Measurements from ENCODE around the gene ARHGEF19. TPM values are rescaled to one million over a fixed set of nuclear protein-coding genes. Genes with fewer than 3 reads are reported as not detected.
A peak's percentile ranks its signal among the peaks of the same experiment; 100 is the strongest.
"Not testable (repeated sequence)": the region's sequence is repeated elsewhere in the genome, so short reads cannot be mapped to it uniquely, and the experiment has no call there.

The ARHGEF19 gene
- polyA plus RNA-seq, 6 donors from 2014 or later, result 7.0 to 10.8 (median 8.1) TPM

- peaks cover 0 to 7% of the 10 kb centered on the region in 2 donors for H3K36me3 Mint-ChIP-seq
- peaks cover 0 to 9% (median 4%) of the 10 kb centered on the region in 7 donors for H3K9me3 Mint-ChIP-seq
- DNase-seq, result no peak
- H3K4me1 Mint-ChIP-seq, result peaks cover 4 to 20% (median 17%) of the 10 kb centered on the region in 3 donors
- H3K27ac Mint-ChIP-seq, result peak overlapping the region in 1 of 6 donors; percentile 32
- ATAC-seq (ENCODE audit: low read depth in 2 of 2), result peak in 1 of 2 donors; percentile 16
- H3K27me3 Mint-ChIP-seq, result peaks cover 32 to 60% (median 36%) of the 10 kb centered on the region in 3 donors
- H3K4me3 Mint-ChIP-seq, result peak overlapping the region in 2 of 8 donors; percentile 21 to 59
These were observed 14.2 kb upstream of the ARHGEF19 start for GRCh38 chr1:16226490-16227179.

DNA sequence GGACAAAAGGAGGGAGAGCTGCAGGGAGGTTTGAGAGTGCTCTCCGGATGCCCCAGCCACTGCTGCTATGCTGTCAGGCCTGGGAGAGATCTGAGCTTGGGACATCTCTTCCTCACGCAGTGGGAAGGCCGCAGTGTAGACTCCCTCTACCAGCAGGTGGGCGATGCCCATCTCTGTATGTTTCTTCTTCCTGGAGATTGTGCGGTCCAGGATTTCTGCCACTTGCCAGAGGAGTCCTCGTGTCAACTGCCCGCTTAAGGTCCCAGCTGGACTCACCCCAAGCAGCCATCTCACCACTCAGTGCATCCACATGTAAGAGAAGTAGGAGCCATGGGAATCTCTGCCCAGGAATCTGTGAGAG, 13.7 kb upstream of the ARHGEF19 start:
- H3K4me3 Mint-ChIP-seq, result peak overlapping the region in 2 of 8 donors; percentile 21 to 51
- DNase-seq, result no peak
- H3K27me3 Mint-ChIP-seq, result peaks cover 32 to 65% (median 36%) of the 10 kb centered on the region in 3 donors
- peaks cover 4 to 20% (median 17%) of the 10 kb centered on the region in 3 donors for H3K4me1 Mint-ChIP-seq
- no peak overlapping the region for H3K27ac Mint-ChIP-seq
- peaks cover 0 to 7% of the 10 kb centered on the region in 2 donors for H3K36me3 Mint-ChIP-seq
- peaks cover 0 to 9% (median 4%) of the 10 kb centered on the region in 7 donors for H3K9me3 Mint-ChIP-seq
- ATAC-seq (ENCODE audit: low read depth in 2 of 2), result no peak

GRCh38 chr1:16224472-16224871, 12.0 kb upstream of the ARHGEF19 start:
- H3K9me3 Mint-ChIP-seq, result peaks cover 0 to 9% (median 4%) of the 10 kb centered on the region in 7 donors
- peaks cover 0 to 7% of the 10 kb centered on the region in 2 donors for H3K36me3 Mint-ChIP-seq
- no peak for ATAC-seq (ENCODE audit: low read depth in 2 of 2)
- H3K4me1 Mint-ChIP-seq, result peaks cover 4 to 21% (median 20%) of the 10 kb centered on the region in 3 donors
- peaks cover 32 to 61% (median 36%) of the 10 kb centered on the region in 3 donors for H3K27me3 Mint-ChIP-seq
- H3K27ac Mint-ChIP-seq, result peak overlapping the region in 1 of 6 donors; percentile 11
- DNase-seq, result no peak
- no peak overlapping the region for H3K4me3 Mint-ChIP-seq

DNA sequence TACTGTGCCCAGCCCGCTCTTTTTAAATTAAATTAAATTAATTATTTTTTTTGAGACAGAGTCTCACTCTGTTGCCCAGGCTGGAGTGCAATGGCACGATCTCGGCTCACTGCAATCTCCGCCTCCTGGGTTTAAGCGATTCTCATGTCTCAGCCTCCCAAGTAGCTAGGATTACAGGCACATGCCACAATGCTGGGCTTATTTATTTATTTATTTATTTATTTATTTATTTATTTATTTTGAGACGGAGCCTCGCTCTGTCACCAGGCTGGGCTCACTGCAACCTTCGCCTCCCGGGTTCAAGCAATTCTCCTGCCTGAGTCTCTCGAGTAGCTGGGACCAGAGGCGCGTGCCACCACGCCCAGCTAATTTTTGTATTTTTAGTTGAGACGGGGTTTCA, 10.3 kb upstream of the ARHGEF19 start:
- H3K9me3 Mint-ChIP-seq; ATAC-seq (ENCODE audit: low read depth in 2 of 2); H3K4me3 Mint-ChIP-seq: not testable (repeated sequence)

GRCh38 chr1:16221499-16221898, 9.0 kb upstream of the ARHGEF19 start:
- ATAC-seq (ENCODE audit: low read depth in 2 of 2) (no peak), DNase-seq (no peak)
- Mint-ChIP-seq H3K4me1 (peaks cover 15 to 25% (median 25%) of the 10 kb centered on the region in 3 donors), H3K27me3 (peaks cover 17 to 33% (median 22%) of the 10 kb centered on the region in 3 donors), H3K36me3 (peaks cover 0 to 7% of the 10 kb centered on the region in 2 donors), H3K9me3 (peaks cover 0 to 5% (median 4%) of the 10 kb centered on the region in 7 donors), H3K4me3 (peak overlapping the region in 1 of 8 donors; percentile 10), H3K27ac (no peak overlapping the region)

More for the DNA sequence above, 10.3 kb upstream of the ARHGEF19 start:
- not testable (repeated sequence) for H3K36me3 Mint-ChIP-seq, DNase-seq, H3K27ac Mint-ChIP-seq
- peaks cover 23 to 44% (median 25%) of the 10 kb centered on the region in 3 donors for H3K27me3 Mint-ChIP-seq
- peaks cover 7 to 19% (median 19%) of the 10 kb centered on the region in 3 donors for H3K4me1 Mint-ChIP-seq

GRCh38 chr1:16219968-16220500, 7.6 kb upstream of the ARHGEF19 start:
- peaks cover 0 to 7% of the 10 kb centered on the region in 2 donors for H3K36me3 Mint-ChIP-seq
- H3K4me3 Mint-ChIP-seq, result no peak overlapping the region
- peaks cover 25 to 35% (median 34%) of the 10 kb centered on the region in 3 donors for H3K4me1 Mint-ChIP-seq
- DNase-seq (no peak), ATAC-seq (ENCODE audit: low read depth in 2 of 2) (no peak)
- peaks cover 0 to 2% (median 0%) of the 10 kb centered on the region in 7 donors for H3K9me3 Mint-ChIP-seq
- H3K27me3 Mint-ChIP-seq, result peaks cover 9 to 21% (median 15%) of the 10 kb centered on the region in 3 donors
- peak overlapping the region in 1 of 6 donors; percentile 85 for H3K27ac Mint-ChIP-seq

- no peak for ATAC-seq (ENCODE audit: low read depth in 2 of 2)
- Mint-ChIP-seq H3K27ac (peak overlapping the region in 1 of 6 donors; percentile 40), H3K4me3 (peak overlapping the region in 4 of 8 donors; percentile 39 to 88 (median 77))
These were observed 6.2 kb upstream of the ARHGEF19 start for GRCh38 chr1:16218674-16219071.

GRCh38 chr1:16218014-16218673, 5.7 kb upstream of the ARHGEF19 start:
- Mint-ChIP-seq H3K4me1 (peaks cover 25 to 36% (median 35%) of the 10 kb centered on the region in 3 donors), H3K9me3 (no peaks in the 10 kb centered on the region), H3K36me3 (no peaks in the 10 kb centered on the region), H3K27me3 (peaks cover 0 to 10% (median 5%) of the 10 kb centered on the region in 3 donors), H3K27ac (peak overlapping the region in 3 of 6 donors; percentile 40 to 89 (median 85)), H3K4me3 (peak overlapping the region in 7 of 8 donors; percentile 76 to 94 (median 88))
- ATAC-seq (ENCODE audit: low read depth in 2 of 2), result no peak
- no peak for DNase-seq

More at GRCh38 chr1:16218674-16219071, 6.2 kb upstream of the ARHGEF19 start:
- Mint-ChIP-seq H3K36me3 (no peaks in the 10 kb centered on the region), H3K27me3 (peaks cover 1 to 8% (median 5%) of the 10 kb centered on the region in 3 donors), H3K4me1 (peaks cover 25 to 36% (median 35%) of the 10 kb centered on the region in 3 donors), H3K9me3 (no peaks in the 10 kb centered on the region)
- no peak for DNase-seq

GRCh38 chr1:16217061-16217785, 4.8 kb upstream of the ARHGEF19 start:
- DNase-seq, result peak; percentile 89
- peak; percentile 92 to 94 for ATAC-seq (ENCODE audit: low read depth in 2 of 2)
- Mint-ChIP-seq H3K4me3 (peak overlapping the region; percentile 81 to 94 (median 90)), H3K27ac (peak overlapping the region in 5 of 6 donors; percentile 16 to 88 (median 78)), H3K27me3 (peaks cover 0 to 16% (median 5%) of the 10 kb centered on the region in 3 donors), H3K36me3 (no peaks in the 10 kb centered on the region), H3K9me3 (no peaks in the 10 kb centered on the region), H3K4me1 (peaks cover 25 to 36% (median 35%) of the 10 kb centered on the region in 3 donors)

- no peaks in the 10 kb centered on the region for H3K9me3 Mint-ChIP-seq
- peaks cover 25 to 36% (median 35%) of the 10 kb centered on the region in 3 donors for H3K4me1 Mint-ChIP-seq
- H3K4me3 Mint-ChIP-seq, result peak overlapping the region; percentile 81 to 94 (median 90)
- H3K27ac Mint-ChIP-seq, result peak overlapping the region in 2 of 6 donors; percentile 16 to 76
- ATAC-seq (ENCODE audit: low read depth in 2 of 2), result peak; percentile 13 to 46
- peaks cover 0 to 20% (median 0%) of the 10 kb centered on the region in 3 donors for H3K27me3 Mint-ChIP-seq
- H3K36me3 Mint-ChIP-seq, result no peaks in the 10 kb centered on the region
- DNase-seq, result peak; percentile 39
These were observed 3.7 kb upstream of the ARHGEF19 start for GRCh38 chr1:16215882-16216753.

GRCh38 chr1:16215240-16215639, 2.8 kb upstream of the ARHGEF19 start:
- DNase-seq; H3K27ac Mint-ChIP-seq; H3K4me3 Mint-ChIP-seq; ATAC-seq (ENCODE audit: low read depth in 2 of 2); H3K36me3 Mint-ChIP-seq; H3K9me3 Mint-ChIP-seq: not testable (repeated sequence)
- Mint-ChIP-seq H3K27me3 (peaks cover 0 to 21% (median 0%) of the 10 kb centered on the region in 3 donors), H3K4me1 (peaks cover 25 to 36% (median 35%) of the 10 kb centered on the region in 3 donors)

DNA sequence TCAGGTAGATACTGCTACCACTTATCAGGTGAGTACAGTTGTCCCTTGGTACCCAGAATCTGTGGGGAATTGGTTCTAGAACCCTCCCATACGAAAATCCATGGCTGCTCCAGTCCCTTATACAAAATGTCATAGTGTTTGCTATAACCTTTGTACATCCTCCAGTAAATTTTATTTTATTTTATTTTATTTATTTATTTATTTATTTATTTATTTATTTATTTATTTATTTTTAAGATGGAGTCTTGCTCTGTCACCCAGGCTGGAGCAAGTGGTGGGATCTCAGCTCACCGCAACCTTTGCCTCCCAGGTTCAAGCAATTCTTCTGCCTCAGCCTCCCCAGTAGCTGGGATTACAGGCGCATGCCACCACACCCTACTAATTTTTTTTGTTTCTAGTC, 1.1 kb upstream of the ARHGEF19 start:
- not testable (repeated sequence) for H3K27ac Mint-ChIP-seq; DNase-seq; H3K9me3 Mint-ChIP-seq; H3K36me3 Mint-ChIP-seq; H3K4me3 Mint-ChIP-seq; ATAC-seq (ENCODE audit: low read depth in 2 of 2)
- H3K4me1 Mint-ChIP-seq, result peaks cover 25 to 30% (median 29%) of the 10 kb centered on the region in 3 donors
- peaks cover 0 to 21% (median 0%) of the 10 kb centered on the region in 3 donors for H3K27me3 Mint-ChIP-seq

Measured in naive B cell (primary cell).